OCI-LY3 (cell line): Measurements from ENCODE around the gene ENOX2.

Experiments used
- H2AFZ ChIP-seq: fragments of 200-600, 300-600 bp; shearing (Covaris generic); 2 replicates; pipeline ENCODE4 v1.6.0; 2014; ENCODE audit warnings: antibody characterized with exemption, low read depth, low read length
- H3K27ac ChIP-seq: fragments of 200-600, 300-600 bp; sonication (generic); 2 replicates; pipeline ENCODE4 v1.5.1; 2014; ENCODE audit warnings: mild to moderate bottlenecking, low read length, moderate library complexity, mixed read lengths
- H3K27me3 ChIP-seq: fragments of 200-600, 300-600 bp; sonication (generic); 2 replicates; pipeline ENCODE4 v1.6.1; 2014; ENCODE audit warnings: low read depth, low read length, mixed read lengths
- H3K36me3 ChIP-seq: fragments of 200-600, 300-600 bp; sonication (generic); replicated peaks from 2 replicates; pipeline ENCODE3; 2014; ENCODE audit warnings: low read depth, low read length, mixed read lengths
- H3K4me1 ChIP-seq: fragments of 300-600, 200-600 bp; sonication (generic); 2 replicates; pipeline ENCODE4 v1.6.1; 2014; ENCODE audit warnings: low read length, mixed read lengths
- H3K4me2 ChIP-seq: fragments of 200-600, 300-600 bp; sonication (generic); 2 replicates; pipeline ENCODE4 v1.6.1; 2014; ENCODE audit warnings: low read length, mixed read lengths
- H3K4me3 ChIP-seq: fragments of 300-600, 200-600 bp; sonication (generic); 2 replicates; pipeline ENCODE4 v1.5.1; 2014; ENCODE audit warnings: antibody characterized with exemption, mild to moderate bottlenecking, low read length, moderate library complexity
- H3K79me2 ChIP-seq: fragments of 300-600, 200-600 bp; shearing (Covaris generic); 2 replicates; pipeline ENCODE4 v1.6.1; 2014; ENCODE audit warnings: mild to moderate bottlenecking, low read length, mixed read lengths
- H3K9ac ChIP-seq: fragments of 300-600, 200-600 bp; shearing (Covaris generic); 2 replicates; pipeline ENCODE4 v1.6.0; 2014; ENCODE audit warnings: mild to moderate bottlenecking, low read length, moderate library complexity
- H3K9me3 ChIP-seq: fragments of 200-600, 300-600 bp; shearing (Covaris generic); 2 replicates; pipeline ENCODE4 v1.6.1; 2014; ENCODE audit warnings: low read length, mixed read lengths; ENCODE audit not compliant: insufficient read depth
- H4K20me1 ChIP-seq: fragments of 200-600, 300-600 bp; sonication (generic); 2 replicates; pipeline ENCODE4 v1.6.1; 2016; ENCODE audit warnings: low read length, mixed read lengths; ENCODE audit not compliant: insufficient read depth
- EZH2phosphoT487 ChIP-seq: fragments of 200-600 bp; shearing (Covaris generic); IDR thresholded peaks from 2 replicates; pipeline ENCODE4 v1.6.1; 2018; ENCODE audit warnings: antibody characterized with exemption, mixed run types, low read depth
- TF ChIP-seq, protein P1 (sequence below): fragments of 200-600, 300-600 bp; sonication (generic); IDR thresholded peaks from 2 replicates; pipeline ENCODE4 v1.5.1; 2014; ENCODE audit warnings: antibody characterized with exemption, low read length, low read depth

ENOX2 gene

DNA sequence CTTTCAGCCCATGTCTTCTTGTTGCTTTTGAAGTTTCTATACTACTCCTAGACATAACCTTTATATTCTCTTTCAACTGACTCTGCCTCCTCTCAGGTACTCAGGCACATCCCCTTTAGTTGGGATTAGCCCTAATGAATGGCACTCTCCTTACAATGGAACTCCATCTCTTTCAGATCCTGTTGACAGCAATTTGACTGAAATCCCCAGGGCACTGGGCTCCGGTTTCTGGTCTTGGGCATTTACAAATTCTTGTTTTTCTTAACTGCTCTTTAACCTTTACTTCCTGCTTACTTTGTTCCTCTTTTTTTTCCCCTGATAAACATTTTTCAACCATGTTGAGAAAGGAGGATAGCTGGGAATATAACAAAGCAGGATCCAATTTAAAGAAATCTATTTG, 68.9 kb downstream of the ENOX2 start:
- no peaks in the 10 kb centered on the region for H3K9me3 ChIP-seq
- no peaks in the 10 kb centered on the region for H3K27me3 ChIP-seq
- peaks cover 6% of the 10 kb centered on the region for H3K4me1 ChIP-seq
- no peaks in the 10 kb centered on the region for H3K36me3 ChIP-seq
- no peaks in the 10 kb centered on the region for H4K20me1 ChIP-seq
- no peak overlapping the region for H3K9ac ChIP-seq
- no peaks in the 10 kb centered on the region for H3K79me2 ChIP-seq
- no peak overlapping the region for H3K4me3 ChIP-seq
- no peak overlapping the region for H2AFZ ChIP-seq
- no peak overlapping the region for H3K27ac ChIP-seq
- TF ChIP-seq, protein P1, sequence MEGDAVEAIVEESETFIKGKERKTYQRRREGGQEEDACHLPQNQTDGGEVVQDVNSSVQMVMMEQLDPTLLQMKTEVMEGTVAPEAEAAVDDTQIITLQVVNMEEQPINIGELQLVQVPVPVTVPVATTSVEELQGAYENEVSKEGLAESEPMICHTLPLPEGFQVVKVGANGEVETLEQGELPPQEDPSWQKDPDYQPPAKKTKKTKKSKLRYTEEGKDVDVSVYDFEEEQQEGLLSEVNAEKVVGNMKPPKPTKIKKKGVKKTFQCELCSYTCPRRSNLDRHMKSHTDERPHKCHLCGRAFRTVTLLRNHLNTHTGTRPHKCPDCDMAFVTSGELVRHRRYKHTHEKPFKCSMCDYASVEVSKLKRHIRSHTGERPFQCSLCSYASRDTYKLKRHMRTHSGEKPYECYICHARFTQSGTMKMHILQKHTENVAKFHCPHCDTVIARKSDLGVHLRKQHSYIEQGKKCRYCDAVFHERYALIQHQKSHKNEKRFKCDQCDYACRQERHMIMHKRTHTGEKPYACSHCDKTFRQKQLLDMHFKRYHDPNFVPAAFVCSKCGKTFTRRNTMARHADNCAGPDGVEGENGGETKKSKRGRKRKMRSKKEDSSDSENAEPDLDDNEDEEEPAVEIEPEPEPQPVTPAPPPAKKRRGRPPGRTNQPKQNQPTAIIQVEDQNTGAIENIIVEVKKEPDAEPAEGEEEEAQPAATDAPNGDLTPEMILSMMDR, result no peak
- no peak for TF ChIP-seq EZH2phosphoT487
- H3K4me2 ChIP-seq, result no peak overlapping the region

DNA sequence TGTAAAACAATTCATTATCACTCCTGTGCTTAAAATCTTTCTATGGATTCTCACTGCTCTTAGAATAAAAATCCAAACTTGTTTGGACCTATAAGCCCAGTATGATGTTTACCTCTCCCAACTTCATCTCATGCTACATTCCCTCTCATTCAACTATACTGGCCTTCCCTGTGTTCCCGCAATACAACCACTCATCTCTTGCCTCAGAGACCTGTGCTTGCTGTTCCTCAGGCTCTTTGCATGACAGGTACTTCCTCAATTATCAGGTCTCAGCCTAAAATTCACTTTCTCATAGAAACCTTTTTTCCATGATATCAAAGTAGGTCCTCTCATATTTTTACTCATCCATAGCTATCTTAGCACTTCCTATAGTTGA, 71.7 kb downstream of the ENOX2 start:
- Histone ChIP-seq H3K4me3 (no peak overlapping the region), H3K9me3 (no peaks in the 10 kb centered on the region), H2AFZ (no peak overlapping the region), H3K79me2 (no peaks in the 10 kb centered on the region), H4K20me1 (no peaks in the 10 kb centered on the region), H3K4me1 (peaks cover 6% of the 10 kb centered on the region), H3K9ac (no peak overlapping the region), H3K36me3 (no peaks in the 10 kb centered on the region), H3K27me3 (no peaks in the 10 kb centered on the region), H3K27ac (no peak overlapping the region), H3K4me2 (no peak overlapping the region)
- TF ChIP-seq, protein P1, result no peak
- no peak for TF ChIP-seq EZH2phosphoT487

- TF ChIP-seq, protein P1, result no peak
- TF ChIP-seq EZH2phosphoT487, result no peak
Measured at GRCh38 chrX:130830599-130831346, 72.2 kb downstream of the ENOX2 start.

DNA sequence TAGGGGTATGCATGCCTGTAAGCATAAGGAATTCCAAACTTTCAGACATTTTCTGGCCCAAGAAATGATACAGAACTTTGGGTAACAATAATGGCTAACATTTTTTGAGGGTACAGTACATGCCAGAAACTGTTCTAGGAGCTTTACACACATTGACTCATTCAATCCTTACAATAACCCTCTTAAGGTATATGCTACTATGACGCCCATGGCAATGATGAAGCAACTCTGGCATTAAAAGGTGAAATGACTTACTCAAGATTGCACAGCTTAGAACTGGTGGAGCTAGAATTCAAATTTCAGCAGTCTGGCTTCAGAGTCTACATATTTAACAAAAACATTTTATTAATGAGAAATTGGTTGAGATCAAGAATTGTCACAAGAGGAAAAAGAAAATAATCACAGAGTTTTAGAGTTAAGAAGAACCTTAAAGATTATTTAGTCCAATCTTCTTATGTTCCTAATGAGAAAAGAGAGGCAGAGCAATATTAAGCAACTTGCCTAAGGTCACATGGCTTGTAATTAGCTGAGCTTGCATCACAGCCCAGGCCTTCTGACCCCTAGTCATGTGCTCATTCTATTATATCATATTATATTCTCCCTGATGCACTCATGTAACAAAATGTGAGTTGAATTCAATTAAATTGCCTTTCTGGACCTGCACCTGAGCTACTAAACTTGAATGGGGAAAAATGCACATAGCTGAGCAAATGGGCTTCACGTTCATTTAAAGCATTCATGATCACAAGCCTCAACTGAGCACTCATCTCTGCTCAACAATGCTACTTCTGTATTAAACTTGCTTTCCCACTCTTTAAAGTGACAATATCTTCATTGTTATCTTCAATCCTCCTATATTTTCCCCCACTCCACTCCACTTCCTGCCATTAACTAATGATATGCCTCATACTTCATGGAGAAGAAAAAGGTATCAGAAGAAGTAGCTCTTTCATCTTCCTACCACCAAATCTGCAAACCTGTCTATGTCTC, 73.2 kb downstream of the ENOX2 start:
- H3K9ac ChIP-seq, result no peak overlapping the region
- no peaks in the 10 kb centered on the region for H3K79me2 ChIP-seq
- H2AFZ ChIP-seq, result no peak overlapping the region
- H3K36me3 ChIP-seq, result no peaks in the 10 kb centered on the region
- no peaks in the 10 kb centered on the region for H3K9me3 ChIP-seq
- no peaks in the 10 kb centered on the region for H3K27me3 ChIP-seq
- TF ChIP-seq, protein P1, result no peak
- no peak for TF ChIP-seq EZH2phosphoT487
- peaks cover 6% of the 10 kb centered on the region for H3K4me1 ChIP-seq
- no peak overlapping the region for H3K27ac ChIP-seq
- H4K20me1 ChIP-seq, result no peaks in the 10 kb centered on the region
- H3K4me3 ChIP-seq, result no peak overlapping the region
- H3K4me2 ChIP-seq, result no peak overlapping the region

More at GRCh38 chrX:130830599-130831346, 72.2 kb downstream of the ENOX2 start:
- Histone ChIP-seq H3K4me2 (no peak overlapping the region), H3K79me2 (no peaks in the 10 kb centered on the region), H3K36me3 (no peaks in the 10 kb centered on the region), H3K4me3 (no peak overlapping the region), H3K4me1 (peaks cover 6% of the 10 kb centered on the region), H3K9ac (no peak overlapping the region), H3K9me3 (no peaks in the 10 kb centered on the region), H2AFZ (no peak overlapping the region), H3K27me3 (no peaks in the 10 kb centered on the region), H3K27ac (no peak overlapping the region), H4K20me1 (no peaks in the 10 kb centered on the region)
